K562 (cell line): ENCODE results near the gene SAMD3. TPM values are rescaled to one million over a fixed set of nuclear protein-coding genes. Genes with fewer than 3 reads are reported as not detected.
A peak's percentile ranks its signal among the peaks of the same experiment; 100 is the strongest.

ENCODE experiments used
- ATAC-seq: fragments of 200-7000 bp; cut with Tn5 transposase; 3 replicates; pipeline ENCODE4 v1.9.1; 2020; ENCODE audit warnings: moderate library complexity
- BruUV-seq: library from RNA; stranded (reverse); fragments of 400-500 nt; replicated peaks from 2 replicates; lab custom pipeline; 2021; lab: Mats Ljungman, UMichigan
- CTCF ChIA-PET: fragments of 300-600 bp; formaldehyde crosslinking; extraction: SDS; loops from one replicate; lab custom pipeline; 2021; ENCODE audit warnings: low intra/inter-chr PET ratio; lab: Yijun Ruan, JAX
- POLR2A ChIA-PET: fragments of 300-600, 350-650 bp; sonication (Branson Sonifier 250); formaldehyde crosslinking; extraction: SDS; loops from one replicate; lab custom pipeline; 2021; ENCODE audit warnings: antibody characterized with exemption, inconsistent platforms; lab: Yijun Ruan, JAX
- DNase-seq, 4 experiments: peaks; one replicate each; pipeline versions ENCODE4 v3.0.0 to v3.0.0-alpha.2; 2011 to 2018; ENCODE audit warnings: low spot score in 3 of 4, mixed read lengths in 3 of 4; ENCODE audit errors: extremely low read depth in 1 of 4
- FAIRE-seq: peaks from 2 replicates; lab custom pipeline; 2011; peaks lifted over from hg19 to GRCh38; lab: Jason Lieb, UNC
- H2AFZ ChIP-seq: 2 replicates; pipeline ENCODE4 v1.6.0; 2011; ENCODE audit warnings: low read depth, low read length, control low read depth, inconsistent platforms
- H3K27ac ChIP-seq: fragments of 200-600 bp; 3 replicates; pipeline ENCODE4 v1.8.0; 2011; ENCODE audit warnings: low read depth, mild to moderate bottlenecking, control low read depth, inconsistent platforms, low read length, moderate library complexity, mixed read lengths; ENCODE audit errors: extremely low read depth
- H3K27me3 ChIP-seq, 2 experiments: fragments of 300-600 bp in 1 of 2; 2 replicates in 1 of 2; 3 replicates in 1 of 2; pipeline versions ENCODE4 v1.6.0 to v1.8.0; 2011; ENCODE audit warnings: inconsistent platforms in 2 of 2, low read length in 2 of 2, mild to moderate bottlenecking in 1 of 2, mixed read lengths in 1 of 2, moderate library complexity in 1 of 2; ENCODE audit not compliant: control insufficient read depth in 2 of 2, insufficient read depth in 2 of 2
- H3K36me3 ChIP-seq: fragments of 300-600 bp; 3 replicates; pipeline ENCODE4 v1.8.0; 2011; ENCODE audit warnings: mild to moderate bottlenecking, low read length, inconsistent platforms; ENCODE audit not compliant: control insufficient read depth, insufficient read depth
- H3K4me1 ChIP-seq, 2 experiments: fragments of 200-600 bp in 1 of 2; replicated peaks in 1 of 2; 2 replicates in 1 of 2; 3 replicates in 1 of 2; pipeline versions ENCODE4 v1.5.1 to v1.8.0; 2011; ENCODE audit warnings: inconsistent platforms in 2 of 2, low read length in 2 of 2, mild to moderate bottlenecking in 1 of 2, mixed read lengths in 1 of 2, moderate library complexity in 1 of 2; ENCODE audit not compliant: control insufficient read depth in 2 of 2, insufficient read depth in 2 of 2
- H3K4me2 ChIP-seq: 2 replicates; pipeline ENCODE4 v1.6.1; 2011; ENCODE audit warnings: low read length, control low read depth, inconsistent platforms, mixed read lengths; ENCODE audit not compliant: insufficient read depth
- H3K4me3 ChIP-seq: fragments of 200-600 bp; sonication (generic), shearing (Covaris generic); 2 replicates; pipeline ENCODE4 v1.5.1; 2016; ENCODE audit warnings: control low read depth, inconsistent platforms
- H3K79me2 ChIP-seq: fragments of 200-600 bp; 3 replicates; pipeline ENCODE4 v1.8.0; 2011; ENCODE audit warnings: low read length, inconsistent platforms; ENCODE audit not compliant: control insufficient read depth, insufficient read depth
- H3K9ac ChIP-seq, 2 experiments: 2 replicates each; pipeline versions ENCODE4 v1.6.0 to v1.6.1; 2011; ENCODE audit warnings: low read depth in 2 of 2, low read length in 2 of 2, control low read depth in 1 of 2, inconsistent platforms in 1 of 2, mild to moderate bottlenecking in 1 of 2, mixed read lengths in 1 of 2; ENCODE audit not compliant: insufficient read depth in 1 of 2
- H3K9me1 ChIP-seq: one replicate; pipeline ENCODE4 v1.6.0; 2011; ENCODE audit warnings: inconsistent platforms, mild to moderate bottlenecking, low read length, moderate library complexity; ENCODE audit not compliant: control insufficient read depth, insufficient read depth
- H3K9me3 ChIP-seq: replicated peaks from 2 replicates; pipeline ENCODE4 v1.5.1; 2011; ENCODE audit warnings: low read depth, low read length, inconsistent platforms; ENCODE audit not compliant: control insufficient read depth, insufficient read depth
- H4K20me1 ChIP-seq: replicated peaks from 2 replicates; pipeline ENCODE4 v1.6.1; 2011; ENCODE audit warnings: low read length, inconsistent platforms, mixed read lengths; ENCODE audit not compliant: control insufficient read depth, insufficient read depth
- COPS2 ChIP-seq: fragments of 450-650 bp; conservative IDR thresholded peaks from 2 replicates; pipeline ENCODE4 v1.6.1; 2016; ENCODE audit warnings: mild to moderate bottlenecking, moderate library complexity
- TCF15 ChIP-seq: fragments of 250-450 bp; sonication (Bioruptor Pico); IDR thresholded peaks from 2 replicates; pipeline ENCODE4 v1.8.0; 2022; ENCODE audit warnings: moderate library complexity, mild to moderate bottlenecking, inconsistent platforms
- TEAD2 ChIP-seq: fragments of 450-650 bp; IDR thresholded peaks from 2 replicates; pipeline ENCODE4 v1.6.1; 2016; ENCODE audit warnings: missing genetic modification characterization, control low read depth, missing compliant biosample characterization
- TEAD4 ChIP-seq, 2 experiments: sonication (generic) in 1 of 2; formaldehyde crosslinking in 1 of 2; IDR thresholded peaks; 2 replicates each; pipeline versions ENCODE4 v1.6.1 to v1.8.0; 2012 to 2022; ENCODE audit warnings: borderline replicate concordance in 1 of 2, inconsistent platforms in 1 of 2, low read length in 1 of 2, mild to moderate bottlenecking in 1 of 2, missing genetic modification reagents in 1 of 2
- WGBS: fragments of 100-300 bp; shearing (Covaris generic); methylation state at CpG from one replicate; pipeline ENCODE4 v1.1.6; 2016; ENCODE audit warnings: low coverage, mixed read lengths; ENCODE audit not compliant: insufficient coverage; ENCODE audit errors: missing lambda C conversion rate; 5-methylcytosine and 5-hydroxymethylcytosine counted together
- in situ Hi-C: fragments of 300-500 bp; cut with MboI; formaldehyde crosslinking; loops from 4 replicates; pipeline ENCODE4 v1.15.0; 2018; ENCODE audit warnings: inconsistent platforms, mixed read lengths
- intact Hi-C: fragments of 100-400 bp; cut with micrococcal nuclease; formaldehyde crosslinking; loops from 2 replicates; pipeline ENCODE4 v1.14.2; 2022
- polyA plus RNA-seq, 8 experiments: library from polyadenylated mRNA; depleted of rRNA in 4 of 8; stranded (reverse) in 5 of 8; unstranded in 3 of 8; fragments of >200 nt; fragmentation: Nextera tagmentation in 2 of 8; fragmentation: Illumina TruSeq in 1 of 8; extraction: Ambion mirVana in 2 of 8; extraction: Trizol in 1 of 8; gene quantifications; 2 replicates each; pipeline versions ENCODE4 v1.2.1 to v1.2.3, GENCODE V29; 2011 to 2014; ENCODE audit warnings: inconsistent platforms in 1 of 8, missing spikeins in 1 of 8
- total RNA-seq, 7 experiments: library from RNA; depleted of rRNA in 6 of 7; stranded (reverse); fragments of >200 nt in 6 of 7; fragmentation: Illumina TruSeq in 2 of 7; extraction: Trizol in 2 of 7; gene quantifications; 2 replicates each; pipeline versions ENCODE4 v1.2.1 to v1.2.3, GENCODE V29; 2011 to 2021; ENCODE audit warnings: low replicate concordance in 1 of 7
- TF ChIP-seq, protein P1 (sequence below), 2 experiments: fragments of 450-650 bp in 1 of 2; IDR thresholded peaks; 2 replicates each; pipeline ENCODE4 v1.6.1; 2011 to 2017; ENCODE audit warnings: low read depth in 2 of 2, antibody characterized with exemption in 1 of 2, borderline replicate concordance in 1 of 2, low read length in 1 of 2, mild to moderate bottlenecking in 1 of 2, mixed read lengths in 1 of 2; ENCODE audit not compliant: control insufficient read depth in 1 of 2

Gene SAMD3
- total and polyA plus RNA-seq, 9 of the 15 experiments (the other 6 are each of a cell fraction or from before 2014, with no cell fraction given), result 0.03 to 0.21 (median 0.18) TPM; not detected in 5

GRCh38 chr6:130122243-130122642 is 100.5 kb downstream of the SAMD3 start:
- Histone ChIP-seq H2AFZ (no peak overlapping the region), H3K4me3 (no peak overlapping the region), H3K79me2 (no peaks in the 10 kb centered on the region), H4K20me1 (no peaks in the 10 kb centered on the region), H3K9me1 (no peaks in the 10 kb centered on the region), H3K4me1 (no peaks in the 10 kb centered on the region), H3K27me3 (no peaks in the 10 kb centered on the region), H3K36me3 (no peaks in the 10 kb centered on the region), H3K9ac (no peak overlapping the region), H3K27ac (no peak overlapping the region), H3K9me3 (no peaks in the 10 kb centered on the region), H3K4me2 (no peak overlapping the region)
- FAIRE-seq, result no peak
- POLR2A ChIA-PET, result interaction anchor here (0.6 kb wide), 1 partner anchor 19 kb away, joined by 3 read pairs; no protein-coding TSS in a partner anchor
- no peak for DNase-seq
- CTCF ChIA-PET, result no interaction called here
- WGBS, result 9% methylated on average over 2 of the region's 2 CpGs
- no peak for TF ChIP-seq COPS2
- no peak for TF ChIP-seq TEAD2 (tag)
- TF ChIP-seq TCF15 (CRISPR knock-in tag), result no peak
- TF ChIP-seq, protein P1, sequence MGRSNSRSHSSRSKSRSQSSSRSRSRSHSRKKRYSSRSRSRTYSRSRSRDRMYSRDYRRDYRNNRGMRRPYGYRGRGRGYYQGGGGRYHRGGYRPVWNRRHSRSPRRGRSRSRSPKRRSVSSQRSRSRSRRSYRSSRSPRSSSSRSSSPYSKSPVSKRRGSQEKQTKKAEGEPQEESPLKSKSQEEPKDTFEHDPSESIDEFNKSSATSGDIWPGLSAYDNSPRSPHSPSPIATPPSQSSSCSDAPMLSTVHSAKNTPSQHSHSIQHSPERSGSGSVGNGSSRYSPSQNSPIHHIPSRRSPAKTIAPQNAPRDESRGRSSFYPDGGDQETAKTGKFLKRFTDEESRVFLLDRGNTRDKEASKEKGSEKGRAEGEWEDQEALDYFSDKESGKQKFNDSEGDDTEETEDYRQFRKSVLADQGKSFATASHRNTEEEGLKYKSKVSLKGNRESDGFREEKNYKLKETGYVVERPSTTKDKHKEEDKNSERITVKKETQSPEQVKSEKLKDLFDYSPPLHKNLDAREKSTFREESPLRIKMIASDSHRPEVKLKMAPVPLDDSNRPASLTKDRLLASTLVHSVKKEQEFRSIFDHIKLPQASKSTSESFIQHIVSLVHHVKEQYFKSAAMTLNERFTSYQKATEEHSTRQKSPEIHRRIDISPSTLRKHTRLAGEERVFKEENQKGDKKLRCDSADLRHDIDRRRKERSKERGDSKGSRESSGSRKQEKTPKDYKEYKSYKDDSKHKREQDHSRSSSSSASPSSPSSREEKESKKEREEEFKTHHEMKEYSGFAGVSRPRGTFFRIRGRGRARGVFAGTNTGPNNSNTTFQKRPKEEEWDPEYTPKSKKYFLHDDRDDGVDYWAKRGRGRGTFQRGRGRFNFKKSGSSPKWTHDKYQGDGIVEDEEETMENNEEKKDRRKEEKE (IDR thresholded peaks at IDR 0.05; ENCODE audit: borderline replicate concordance in 1 of 2, control insufficient read depth in 1 of 2, low read depth in 2 of 2, low read length in 1 of 2), result no peak
- peak; percentile 35; the same call in 1 of the 2 replicates for TF ChIP-seq TEAD4 (IDR thresholded peaks at IDR 0.05; ENCODE audit: low read length)
- no peak for TF ChIP-seq TEAD4 (CRISPR knock-in tag; IDR thresholded peaks at IDR 0.05; ENCODE audit: borderline replicate concordance)
- ATAC-seq, result no peak
- BruUV-seq, result no TSS peak
- in situ Hi-C loops, result no loop called here
- intact Hi-C loops, result no loop called here
